Measurements from ENCODE around the gene CABP4. TPM values are rescaled to one million over a fixed set of nuclear protein-coding genes. Genes with fewer than 3 reads are reported as not detected.

CABP4 gene
- not detected in 2 replicates for total RNA-seq

GRCh38 chr11:67455054-67455453 is at the start of gene CABP4:
Gene CABP4 (plus strand): TSS chr11:67455354. CDS start chr11:67455424, 70 bp downstream.
- no peak within 1 kb of the TSS for H3K4me3 ChIP-seq (ENCODE audit: low read depth, low read length)
- no peak for TF ChIP-seq CTCF (IDR thresholded peaks at IDR 0.05; ENCODE audit: insufficient read depth, low read depth, low read length)
- DNase-seq (ENCODE audit: low read depth), result no peak

DNA sequence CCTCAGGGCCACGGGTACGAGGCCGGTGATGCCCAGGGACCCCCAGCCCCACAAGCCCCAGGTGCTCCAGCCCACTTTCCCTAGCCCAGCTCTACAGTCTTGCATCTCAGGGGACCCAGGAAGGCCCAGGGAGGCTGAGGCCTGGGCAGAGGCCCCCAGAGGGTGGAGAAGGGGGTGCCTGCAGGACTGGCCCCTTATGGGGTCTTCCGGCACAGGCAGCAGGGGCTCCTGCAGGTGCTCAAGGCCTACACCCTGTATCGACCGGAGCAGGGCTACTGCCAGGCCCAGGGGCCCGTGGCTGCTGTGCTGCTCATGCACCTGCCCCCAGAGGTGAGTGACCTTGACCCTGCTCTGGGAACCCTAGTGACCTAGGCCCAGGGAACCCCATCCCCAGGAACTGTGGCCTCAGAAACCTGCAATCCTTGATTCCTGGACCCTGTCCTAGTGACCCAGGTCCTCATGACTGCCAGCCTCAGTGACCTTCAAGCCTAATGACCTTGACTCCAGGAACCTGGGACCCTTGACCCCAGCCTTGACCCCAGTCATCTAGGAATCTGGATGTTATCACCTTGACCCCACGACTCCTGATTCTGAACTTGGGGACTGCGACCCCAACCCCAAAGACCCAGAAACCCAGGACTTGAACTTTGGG is 49.3 kb upstream of the CABP4 start:
- no peak for TF ChIP-seq CTCF (IDR thresholded peaks at IDR 0.05; ENCODE audit: insufficient read depth, low read depth, low read length)

DNA sequence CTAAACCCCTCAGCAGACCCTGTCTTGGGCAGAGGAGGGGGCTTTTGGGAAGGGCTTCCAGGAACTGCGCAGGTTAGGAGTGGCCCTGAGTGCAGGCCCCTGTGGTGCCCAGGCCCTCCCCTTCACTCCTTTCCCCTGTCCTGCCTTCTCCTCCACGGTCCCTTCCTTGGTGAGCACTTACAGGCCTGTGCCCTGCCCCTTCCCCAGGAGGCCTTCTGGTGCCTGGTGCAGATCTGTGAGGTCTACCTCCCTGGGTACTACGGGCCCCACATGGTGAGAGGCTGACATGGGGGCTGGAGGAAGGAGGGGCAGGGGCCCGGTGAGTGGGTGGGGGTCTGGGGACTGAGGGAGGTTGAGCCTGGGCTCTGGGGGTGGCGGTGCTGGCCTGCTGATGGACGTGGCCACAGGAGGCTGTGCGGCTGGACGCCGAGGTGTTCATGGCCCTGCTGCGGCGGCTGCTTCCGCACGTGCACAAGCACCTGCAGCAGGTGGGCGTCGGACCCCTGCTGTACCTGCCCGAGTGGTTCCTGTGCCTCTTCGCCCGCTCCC is 48.7 kb upstream of the CABP4 start:
- TF ChIP-seq CTCF (IDR thresholded peaks at IDR 0.05; ENCODE audit: insufficient read depth, low read depth, low read length), result no peak
- DNase-seq (ENCODE audit: low read depth), result no peak

More for the DNA sequence above, 49.3 kb upstream of the CABP4 start:
- no peak for DNase-seq (ENCODE audit: low read depth)
- H3K4me3 ChIP-seq (ENCODE audit: low read depth, low read length), result no peak overlapping the region

DNA sequence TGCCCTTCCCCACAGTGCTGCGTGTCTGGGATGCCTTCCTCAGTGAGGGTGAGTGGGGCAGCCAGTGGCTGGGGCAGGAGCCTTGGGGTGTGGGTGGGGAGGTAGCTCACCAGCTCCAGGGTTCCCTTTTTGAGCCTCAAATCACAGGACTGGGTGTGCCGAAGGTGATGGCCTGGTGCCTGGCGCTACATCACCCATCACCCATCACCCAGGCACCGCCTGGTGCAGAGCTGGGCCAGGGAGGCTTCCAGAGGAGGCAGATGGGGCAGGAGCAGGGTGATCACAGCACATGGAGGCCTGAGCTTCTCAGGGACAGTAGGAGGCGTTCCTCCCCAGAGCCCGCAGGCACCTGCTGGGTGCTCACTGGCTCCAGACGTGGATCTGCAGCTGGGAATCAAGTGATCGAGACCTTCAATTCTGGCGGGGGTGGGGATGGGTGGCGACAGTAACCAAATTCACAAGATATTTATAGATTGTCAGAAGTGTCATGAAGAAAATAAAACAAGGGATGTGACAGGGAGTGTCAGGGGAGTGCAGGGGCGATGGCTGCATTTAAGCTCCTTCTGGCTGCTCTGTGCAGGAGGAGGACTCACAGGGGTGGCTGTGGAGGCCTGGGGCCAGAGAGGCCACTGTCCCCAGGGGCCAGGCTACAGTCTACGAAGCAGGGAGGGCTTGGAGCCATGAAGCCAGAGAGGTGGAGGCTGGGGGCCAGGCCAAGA is 48.0 kb upstream of the CABP4 start:
- no peak for TF ChIP-seq CTCF (IDR thresholded peaks at IDR 0.05; ENCODE audit: insufficient read depth, low read depth, low read length)
- DNase-seq (ENCODE audit: low read depth), result no peak
- no peak overlapping the region for H3K4me3 ChIP-seq (ENCODE audit: low read depth, low read length)

More for the DNA sequence above, 48.7 kb upstream of the CABP4 start:
- no peak overlapping the region for H3K4me3 ChIP-seq (ENCODE audit: low read depth, low read length)

DNA sequence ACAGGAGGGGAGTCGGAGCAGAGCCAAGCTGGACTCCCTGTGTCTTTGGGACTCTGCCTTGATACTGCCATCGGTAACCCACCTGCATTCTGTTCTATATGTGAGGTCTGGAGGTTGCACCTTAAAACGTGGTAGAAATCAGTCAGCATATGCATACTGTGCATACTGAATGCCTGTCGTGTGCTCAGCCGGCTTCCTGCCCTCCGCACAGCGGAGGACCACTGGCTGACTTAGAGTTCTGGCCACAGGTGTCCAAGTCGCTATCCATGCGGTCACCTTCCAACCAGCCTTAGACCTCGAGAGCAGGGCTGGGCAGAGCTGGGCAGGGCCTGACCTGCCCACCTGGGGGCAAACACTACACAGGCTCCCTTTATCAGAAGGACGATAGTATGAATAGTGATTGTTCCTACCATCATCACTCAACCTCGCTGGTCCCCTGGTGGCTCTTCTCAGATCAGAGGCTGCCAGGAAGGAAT is 47.4 kb upstream of the CABP4 start:
- no peak overlapping the region for H3K4me3 ChIP-seq (ENCODE audit: low read depth, low read length)
- no peak for DNase-seq (ENCODE audit: low read depth)
- no peak for TF ChIP-seq CTCF (IDR thresholded peaks at IDR 0.05; ENCODE audit: insufficient read depth, low read depth, low read length)

- no peak for DNase-seq (ENCODE audit: low read depth)
- TF ChIP-seq CTCF (IDR thresholded peaks at IDR 0.05; ENCODE audit: insufficient read depth, low read depth, low read length), result no peak
- no peak overlapping the region for H3K4me3 ChIP-seq (ENCODE audit: low read depth, low read length)
Measured at GRCh38 chr11:67408437-67409200, 46.5 kb upstream of the CABP4 start.

Measured in fibroblast of villous mesenchyme (primary cell).